D721Med (cell line): Measurements from ENCODE around the gene ZDHHC14.

Experiments used
- DNase-seq: peaks from one replicate; pipeline ENCODE4 v3.0.0; 2011; ENCODE audit warnings: low spot score; ENCODE audit not compliant: insufficient read length
- FAIRE-seq: peaks from 2 replicates; lab custom pipeline; 2011; peaks lifted over from hg19 to GRCh38; lab: Jason Lieb, UNC
- TF ChIP-seq, protein P1 (sequence below): IDR thresholded peaks from 2 replicates; pipeline ENCODE4 v1.5.1; 2012; ENCODE audit warnings: mild to moderate bottlenecking, control low read depth; ENCODE audit not compliant: insufficient read depth; ENCODE audit errors: missing control alignments

The ZDHHC14 gene

GRCh38 chr6:157672726-157673412, 291.9 kb downstream of the ZDHHC14 start:
- DNase-seq (no peak), FAIRE-seq (no peak)

GRCh38 chr6:157673596-157673995, 292.6 kb downstream of the ZDHHC14 start:
- DNase-seq (no peak), FAIRE-seq (no peak)
- TF ChIP-seq, protein P1, sequence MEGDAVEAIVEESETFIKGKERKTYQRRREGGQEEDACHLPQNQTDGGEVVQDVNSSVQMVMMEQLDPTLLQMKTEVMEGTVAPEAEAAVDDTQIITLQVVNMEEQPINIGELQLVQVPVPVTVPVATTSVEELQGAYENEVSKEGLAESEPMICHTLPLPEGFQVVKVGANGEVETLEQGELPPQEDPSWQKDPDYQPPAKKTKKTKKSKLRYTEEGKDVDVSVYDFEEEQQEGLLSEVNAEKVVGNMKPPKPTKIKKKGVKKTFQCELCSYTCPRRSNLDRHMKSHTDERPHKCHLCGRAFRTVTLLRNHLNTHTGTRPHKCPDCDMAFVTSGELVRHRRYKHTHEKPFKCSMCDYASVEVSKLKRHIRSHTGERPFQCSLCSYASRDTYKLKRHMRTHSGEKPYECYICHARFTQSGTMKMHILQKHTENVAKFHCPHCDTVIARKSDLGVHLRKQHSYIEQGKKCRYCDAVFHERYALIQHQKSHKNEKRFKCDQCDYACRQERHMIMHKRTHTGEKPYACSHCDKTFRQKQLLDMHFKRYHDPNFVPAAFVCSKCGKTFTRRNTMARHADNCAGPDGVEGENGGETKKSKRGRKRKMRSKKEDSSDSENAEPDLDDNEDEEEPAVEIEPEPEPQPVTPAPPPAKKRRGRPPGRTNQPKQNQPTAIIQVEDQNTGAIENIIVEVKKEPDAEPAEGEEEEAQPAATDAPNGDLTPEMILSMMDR = no peak

More at GRCh38 chr6:157672726-157673412, 291.9 kb downstream of the ZDHHC14 start:
- TF ChIP-seq, protein P1 = no peak

DNA sequence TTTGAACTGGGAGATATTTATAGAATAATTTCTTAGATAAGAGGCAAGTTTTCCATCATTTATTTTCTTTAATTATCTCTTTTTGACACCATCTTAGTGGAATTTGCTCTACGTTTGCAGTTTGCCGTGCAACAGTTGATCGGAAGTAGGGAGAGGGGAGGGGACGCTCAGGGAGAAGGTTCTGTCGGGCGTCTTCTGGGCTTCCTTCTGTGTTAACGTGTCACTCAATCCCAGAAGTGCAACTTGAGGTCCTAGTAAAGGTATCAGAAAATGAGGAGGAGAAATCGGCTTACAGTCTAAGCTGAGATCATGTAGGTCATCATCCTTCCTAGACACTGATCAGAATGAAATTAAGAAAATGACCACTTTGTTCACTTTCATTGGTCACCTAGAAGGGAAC, 293.1 kb downstream of the ZDHHC14 start:
- DNase-seq (no peak), FAIRE-seq (no peak)
- TF ChIP-seq, protein P1 = no peak

DNA sequence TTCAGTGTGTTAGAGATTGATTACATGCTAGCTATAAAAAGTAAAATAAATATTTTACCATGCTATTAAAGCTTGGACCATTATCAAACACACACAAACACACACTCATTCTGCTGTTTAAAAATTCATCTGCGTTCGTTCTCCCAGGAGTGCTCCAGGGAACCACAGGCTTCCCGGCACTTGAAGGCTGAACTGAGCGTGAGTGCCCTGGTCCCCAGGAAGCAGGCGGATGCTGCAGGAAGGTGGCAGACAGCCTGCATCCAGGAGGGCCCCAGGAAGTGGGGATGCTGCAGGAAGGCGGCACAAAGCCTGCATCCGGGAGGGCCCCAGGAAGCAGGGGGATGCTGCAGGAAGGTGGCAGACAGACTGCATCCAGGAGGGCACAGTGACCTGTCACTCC, 294.8 kb downstream of the ZDHHC14 start:
- FAIRE-seq (no peak), DNase-seq (no peak)

GRCh38 chr6:157676241-157676640, 295.3 kb downstream of the ZDHHC14 start:
- TF ChIP-seq, protein P1 = no peak
- FAIRE-seq (no peak), DNase-seq (no peak)

More for the DNA sequence above, 294.8 kb downstream of the ZDHHC14 start:
- TF ChIP-seq, protein P1 = no peak

- FAIRE-seq (peak; percentile 92), DNase-seq (peak; percentile 58)
- TF ChIP-seq, protein P1 = no peak
Measured at GRCh38 chr6:157677235-157677634, 296.2 kb downstream of the ZDHHC14 start.

DNA sequence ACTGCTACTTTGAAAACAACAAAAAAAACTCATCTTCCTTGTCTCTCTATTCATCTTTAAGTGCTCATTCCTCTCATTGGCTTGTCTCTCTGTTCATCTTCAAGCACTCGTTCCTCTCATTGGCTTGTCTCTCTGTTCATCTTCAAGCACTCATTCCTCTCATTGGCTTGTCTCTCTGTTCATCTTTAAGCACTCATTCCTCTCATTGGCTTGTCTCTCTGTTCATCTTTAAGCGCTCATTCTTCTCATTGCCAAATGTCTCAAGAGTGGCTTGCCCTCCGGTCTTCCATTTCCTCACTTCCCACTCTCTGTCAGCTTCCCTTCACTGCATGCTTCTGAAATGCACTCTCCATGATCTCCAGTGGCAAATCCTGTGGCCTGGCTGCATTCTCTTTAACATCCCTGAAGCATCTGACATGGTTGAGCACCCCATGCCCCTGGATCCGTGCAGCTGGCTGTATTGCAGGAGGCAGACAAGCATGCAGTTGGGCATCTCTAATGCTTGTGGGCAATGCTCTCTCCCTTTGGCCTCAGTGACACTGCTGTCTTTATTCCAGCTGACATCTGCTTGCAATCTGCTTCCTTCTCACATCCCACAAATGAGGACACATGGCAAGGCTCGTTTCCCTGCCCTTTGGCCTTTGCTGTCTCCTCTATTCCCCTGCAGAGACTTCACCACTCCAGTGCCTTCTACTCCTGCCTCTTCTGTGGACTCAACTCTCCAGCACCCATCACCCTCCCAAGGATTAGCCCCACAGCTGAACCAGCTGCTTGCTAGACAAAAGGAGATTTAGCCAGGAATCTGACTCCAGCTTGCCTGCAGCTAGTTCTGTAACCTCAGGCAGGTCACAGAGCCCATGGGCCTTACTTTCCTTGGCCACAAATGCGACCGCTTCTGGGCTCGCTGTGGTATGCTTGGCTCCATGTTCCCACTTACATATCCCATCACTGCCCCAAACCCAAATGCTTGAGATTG, 298.9 kb downstream of the ZDHHC14 start:
- FAIRE-seq = no peak

More for the DNA sequence above, 298.9 kb downstream of the ZDHHC14 start:
- TF ChIP-seq, protein P1 = no peak
- no peak for DNase-seq
